GM10266 (cell line): Measurements from ENCODE around the gene TRPT1.
A peak's percentile ranks its signal among the peaks of the same experiment; 100 is the strongest.

ENCODE experiments used
- DNase-seq: peaks from one replicate; pipeline ENCODE4 v3.0.0; 2012; ENCODE audit errors: extremely low spot score
- TF ChIP-seq, protein P1 (sequence below): IDR thresholded peaks from 2 replicates; pipeline ENCODE4 v1.5.1; 2012; ENCODE audit warnings: mild to moderate bottlenecking, low read depth; ENCODE audit not compliant: control insufficient read depth, insufficient read depth; ENCODE audit errors: missing control alignments

The TRPT1 gene

DNA sequence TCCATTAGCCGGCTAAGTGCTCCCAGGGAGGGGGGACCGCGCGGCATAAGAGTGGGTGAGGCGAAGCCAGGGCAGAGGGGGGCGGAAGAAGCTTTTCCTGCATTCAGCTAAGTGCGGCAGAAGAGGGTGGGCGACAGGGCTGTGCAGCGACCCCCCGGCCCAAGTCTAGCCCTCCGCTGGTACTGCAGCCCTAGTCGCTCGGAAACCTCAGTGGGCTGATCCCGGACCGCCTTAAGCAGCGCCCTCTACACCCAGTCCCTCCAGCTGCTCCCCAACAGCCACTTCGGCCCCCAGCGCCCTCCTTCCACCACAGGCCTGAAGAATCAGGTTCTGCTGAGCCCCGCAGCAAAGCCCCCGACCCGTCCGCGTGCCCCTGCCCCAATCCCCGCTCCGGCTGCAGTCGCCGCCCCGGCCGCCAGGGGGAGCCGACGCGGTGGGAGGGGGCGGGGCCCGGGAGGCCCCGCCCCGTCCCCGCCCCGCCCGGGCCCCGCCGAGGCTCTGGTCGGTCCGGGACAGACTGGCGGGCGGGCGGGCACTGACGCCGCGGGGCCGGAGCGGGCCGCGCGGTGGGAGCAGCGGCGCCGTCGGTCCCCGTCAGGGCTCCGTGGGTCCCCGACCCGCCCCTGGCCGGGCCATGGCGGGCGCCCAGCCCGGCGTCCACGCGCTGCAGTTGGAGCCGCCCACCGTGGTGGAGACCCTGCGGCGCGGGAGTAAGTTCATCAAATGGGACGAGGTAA, 25.2 kb upstream of the TRPT1 start, which contains the start of gene PLCB3:
Gene PLCB3 (plus strand): TSS at position 515 of the 737 bp plus-strand sequence. CDS start 120 bp downstream, at position 635.
- TF ChIP-seq, protein P1, sequence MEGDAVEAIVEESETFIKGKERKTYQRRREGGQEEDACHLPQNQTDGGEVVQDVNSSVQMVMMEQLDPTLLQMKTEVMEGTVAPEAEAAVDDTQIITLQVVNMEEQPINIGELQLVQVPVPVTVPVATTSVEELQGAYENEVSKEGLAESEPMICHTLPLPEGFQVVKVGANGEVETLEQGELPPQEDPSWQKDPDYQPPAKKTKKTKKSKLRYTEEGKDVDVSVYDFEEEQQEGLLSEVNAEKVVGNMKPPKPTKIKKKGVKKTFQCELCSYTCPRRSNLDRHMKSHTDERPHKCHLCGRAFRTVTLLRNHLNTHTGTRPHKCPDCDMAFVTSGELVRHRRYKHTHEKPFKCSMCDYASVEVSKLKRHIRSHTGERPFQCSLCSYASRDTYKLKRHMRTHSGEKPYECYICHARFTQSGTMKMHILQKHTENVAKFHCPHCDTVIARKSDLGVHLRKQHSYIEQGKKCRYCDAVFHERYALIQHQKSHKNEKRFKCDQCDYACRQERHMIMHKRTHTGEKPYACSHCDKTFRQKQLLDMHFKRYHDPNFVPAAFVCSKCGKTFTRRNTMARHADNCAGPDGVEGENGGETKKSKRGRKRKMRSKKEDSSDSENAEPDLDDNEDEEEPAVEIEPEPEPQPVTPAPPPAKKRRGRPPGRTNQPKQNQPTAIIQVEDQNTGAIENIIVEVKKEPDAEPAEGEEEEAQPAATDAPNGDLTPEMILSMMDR = peak; percentile 84
- peak; percentile 97 for DNase-seq

DNA sequence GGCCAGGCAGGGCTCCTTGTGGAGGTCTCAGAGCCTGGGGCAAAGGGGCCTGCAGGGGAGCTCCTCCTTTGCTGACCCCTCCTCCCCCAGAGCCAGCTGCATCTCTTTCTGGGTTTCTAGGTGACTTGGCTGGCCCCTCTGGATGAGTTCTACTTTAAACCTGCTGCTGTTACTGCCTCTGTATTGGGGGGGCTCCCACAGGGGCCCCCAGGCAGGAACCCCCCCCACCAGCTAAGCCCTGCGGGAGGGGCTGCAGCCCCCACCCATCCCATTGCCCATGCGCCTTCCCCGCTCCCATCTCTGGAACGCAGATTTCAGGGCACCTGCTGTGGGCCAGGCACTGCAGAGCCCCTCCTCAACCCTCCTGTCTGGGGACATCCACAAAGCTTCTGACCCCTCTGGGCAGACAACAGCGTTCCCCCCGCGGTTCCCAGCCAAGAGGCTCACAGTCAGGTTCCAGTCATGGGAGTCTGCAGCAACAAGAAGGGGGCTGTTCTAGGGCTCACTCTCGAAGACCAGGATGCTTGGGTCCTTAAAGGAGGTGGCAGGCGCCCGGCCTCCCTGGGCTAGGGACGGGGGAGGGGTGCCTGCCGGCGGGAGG, 24.5 kb upstream of the TRPT1 start:
- DNase-seq = no peak
- TF ChIP-seq, protein P1 = no peak

DNA sequence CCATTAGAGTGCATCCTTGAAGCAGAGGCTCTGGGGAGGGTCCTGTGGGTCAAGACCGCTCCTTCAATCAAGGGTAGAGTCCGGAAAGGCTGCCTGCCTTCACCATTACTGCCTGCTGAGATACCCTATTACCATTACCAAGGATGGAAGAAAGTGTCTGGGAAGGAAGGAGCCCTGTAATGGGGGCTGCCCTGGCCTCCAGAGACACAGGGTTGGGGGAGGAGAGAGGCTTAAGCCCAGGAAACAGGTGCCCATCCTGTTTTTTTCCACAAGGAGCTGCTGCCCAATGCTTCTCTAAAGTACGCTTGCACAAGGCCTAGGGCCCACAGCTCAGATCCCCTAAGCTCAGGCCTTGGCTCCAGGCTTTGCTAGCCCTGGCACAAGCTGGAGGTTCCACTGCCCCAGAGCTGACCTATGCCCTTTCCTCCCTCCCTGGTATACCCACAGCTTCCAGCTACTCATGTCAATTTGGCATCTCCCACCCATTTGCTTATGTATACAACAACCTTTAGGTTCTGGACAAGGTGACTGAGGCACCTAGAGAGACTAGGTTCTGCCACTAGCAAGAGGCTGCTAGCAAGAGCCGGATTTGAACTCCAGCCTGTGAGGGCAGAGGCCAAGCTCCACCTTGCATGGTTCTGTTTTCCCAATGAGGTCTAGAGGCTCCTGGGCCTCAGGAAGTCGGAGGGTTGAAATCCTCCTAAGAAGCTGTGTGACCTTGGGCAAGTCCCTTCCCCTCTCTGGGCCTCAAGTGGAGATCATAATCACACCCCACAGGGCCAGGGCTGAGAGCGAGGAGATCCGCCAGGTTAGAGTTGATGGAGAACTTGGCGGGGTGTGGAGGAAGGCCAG, 23.8 kb upstream of the TRPT1 start:
- TF ChIP-seq, protein P1 = no peak
- DNase-seq = no peak

DNA sequence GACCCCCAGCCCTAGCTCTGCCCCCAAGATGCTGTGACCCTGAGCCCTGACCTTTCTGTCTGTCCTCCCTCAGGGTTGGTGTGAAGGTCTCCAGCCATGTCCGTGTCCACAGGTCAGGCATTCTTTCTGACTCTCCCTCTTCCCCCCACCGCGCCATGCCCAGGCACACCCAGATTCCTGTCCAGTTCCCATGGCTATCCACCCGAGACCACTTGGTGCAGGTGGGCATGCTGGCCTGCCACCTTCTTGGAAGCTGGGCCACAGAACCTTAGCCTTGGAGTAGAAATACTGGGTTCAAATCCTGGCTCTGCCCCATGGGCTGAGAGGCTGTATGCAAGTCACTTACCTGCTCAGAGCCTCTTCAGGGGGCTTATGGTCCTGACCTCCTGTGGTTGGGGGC, 23.1 kb upstream of the TRPT1 start:
- TF ChIP-seq, protein P1 = no peak

DNA sequence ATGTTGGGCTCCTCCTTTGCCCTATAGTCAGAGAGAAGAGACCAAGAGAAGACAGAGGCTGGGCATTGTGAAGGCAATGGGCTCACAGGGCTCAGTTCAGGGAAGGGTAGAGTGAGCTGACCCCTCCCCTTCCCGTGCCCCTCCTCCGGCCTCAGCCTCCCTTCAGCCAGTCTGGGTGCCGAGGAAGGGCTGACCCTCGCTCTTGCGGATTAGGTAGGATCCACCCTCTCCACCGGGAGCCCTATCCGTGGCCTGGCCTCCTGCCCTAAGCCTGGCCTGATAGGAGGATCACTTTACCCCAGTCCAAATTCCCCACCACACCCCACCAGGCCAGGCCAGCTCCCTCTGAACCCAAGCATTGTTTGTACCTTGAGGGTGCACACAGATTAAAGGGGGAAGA, 22.6 kb upstream of the TRPT1 start:
- no peak for DNase-seq
- TF ChIP-seq, protein P1 = no peak

More for the DNA sequence above, 23.1 kb upstream of the TRPT1 start:
- no peak for DNase-seq

DNA sequence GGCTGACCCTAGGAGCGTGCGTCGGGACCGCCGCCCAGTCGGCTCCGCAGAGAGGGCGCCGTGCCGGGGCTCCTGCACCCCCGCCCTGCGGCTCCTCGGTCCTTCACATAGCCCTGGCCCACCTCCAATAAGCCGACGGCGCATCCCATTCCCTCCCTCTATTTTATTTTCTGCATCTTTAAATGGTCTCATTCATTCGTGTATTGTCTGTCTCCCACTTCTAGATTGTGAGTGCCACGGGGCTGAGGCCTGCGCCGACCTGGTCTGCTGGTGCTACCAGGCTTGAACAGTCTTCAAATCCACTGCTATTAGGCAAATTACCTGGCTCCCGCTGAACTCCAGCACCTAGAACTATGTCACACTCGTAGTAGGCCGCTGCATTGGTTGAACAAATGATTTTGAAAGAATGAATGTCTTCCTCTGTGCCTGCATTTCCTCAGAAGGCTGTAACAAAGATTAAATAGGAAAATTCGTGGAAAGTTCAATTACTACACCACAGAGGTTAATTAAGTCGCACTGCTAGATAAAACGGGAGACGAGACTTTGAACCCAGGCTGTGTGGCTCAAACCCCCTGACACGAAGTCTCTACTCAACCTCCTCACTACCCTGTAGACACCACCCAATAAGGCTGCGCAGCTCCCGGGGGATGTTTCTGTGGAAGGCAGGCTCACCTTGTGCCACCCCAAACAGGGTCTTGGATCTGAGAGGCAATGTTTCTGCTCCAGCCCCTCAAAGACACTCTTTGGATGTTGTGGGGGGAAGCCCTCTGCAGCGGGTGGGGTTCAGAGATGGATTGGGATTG, 21.9 kb upstream of the TRPT1 start:
- no peak for DNase-seq
- TF ChIP-seq, protein P1 = no peak
